ENCODE results near the gene PDXDC1. TPM values are rescaled to one million over a fixed set of nuclear protein-coding genes. Genes with fewer than 3 reads are reported as not detected.
"Not testable (repeated sequence)": the region's sequence is repeated elsewhere in the genome, so short reads cannot be mapped to it uniquely, and the experiment has no call there.

The PDXDC1 gene
- total RNA-seq, 1 donor from 2014 or later, result 81.3 TPM

DNA sequence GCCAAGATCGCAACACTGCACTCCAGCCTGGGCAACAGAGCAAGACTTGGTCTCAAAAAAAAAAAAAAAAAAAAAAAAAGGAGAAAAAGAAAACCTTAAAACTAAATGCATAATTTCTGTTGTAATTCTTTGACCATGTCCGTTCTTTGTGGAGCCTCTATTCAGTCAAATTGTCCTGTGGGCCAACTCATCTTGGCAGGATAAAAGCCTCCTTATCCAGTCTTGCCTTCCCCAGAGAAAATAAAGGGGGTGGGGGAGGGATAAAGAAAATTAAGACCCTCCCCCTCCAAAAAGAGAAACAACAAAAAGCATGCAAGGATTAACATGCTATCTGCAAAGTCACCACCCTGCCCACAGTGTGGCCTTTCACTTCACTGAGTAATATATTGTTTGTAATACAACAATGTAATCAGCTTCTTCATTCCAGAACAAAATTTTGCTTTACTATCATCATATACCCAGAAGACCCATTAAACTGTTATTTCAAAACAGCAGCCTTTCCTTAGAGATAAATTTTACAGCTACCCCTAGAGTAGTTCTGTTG is 124.6 kb downstream of the PDXDC1 start:
- H3K9me3 Mint-ChIP-seq (ENCODE audit: unreplicated experiment); H3K27ac Mint-ChIP-seq (ENCODE audit: unreplicated experiment); H3K4me3 Mint-ChIP-seq (ENCODE audit: unreplicated experiment); H3K4me1 Mint-ChIP-seq (ENCODE audit: low read depth, unreplicated experiment); H3K36me3 Mint-ChIP-seq (ENCODE audit: unreplicated experiment); DNase-seq; H3K27me3 Mint-ChIP-seq (ENCODE audit: unreplicated experiment): not testable (repeated sequence)

DNA sequence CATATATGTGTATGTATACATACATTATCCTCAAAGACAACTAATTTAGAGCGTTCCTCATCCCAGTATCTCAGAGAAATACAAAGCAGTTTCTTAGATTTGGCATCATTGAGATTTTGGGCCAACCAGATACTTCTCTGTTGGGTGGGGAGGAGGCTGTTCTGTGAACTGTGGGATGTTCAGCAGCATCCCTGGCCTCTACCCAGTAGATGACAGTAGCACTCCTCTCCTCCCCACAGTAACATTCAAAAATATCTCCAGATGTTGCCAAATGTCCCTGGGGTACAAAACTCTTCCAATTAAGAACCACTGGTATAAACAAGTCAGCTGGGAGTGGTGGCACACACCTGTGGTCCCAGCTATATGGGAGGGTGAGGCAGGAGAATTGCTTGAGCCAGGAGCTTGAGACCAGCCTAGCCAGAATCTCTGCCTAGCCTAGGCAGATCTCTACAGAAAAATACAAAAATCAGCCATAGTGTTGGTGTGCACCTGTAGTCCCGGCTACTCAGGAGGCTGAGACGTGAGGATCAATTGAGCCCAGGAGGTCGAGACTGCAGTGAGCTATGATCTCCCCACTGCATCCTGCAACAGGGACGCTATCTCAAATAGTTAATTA is 125.7 kb downstream of the PDXDC1 start:
- not testable (repeated sequence) for H3K4me1 Mint-ChIP-seq (ENCODE audit: low read depth, unreplicated experiment); H3K9me3 Mint-ChIP-seq (ENCODE audit: unreplicated experiment)

DNA sequence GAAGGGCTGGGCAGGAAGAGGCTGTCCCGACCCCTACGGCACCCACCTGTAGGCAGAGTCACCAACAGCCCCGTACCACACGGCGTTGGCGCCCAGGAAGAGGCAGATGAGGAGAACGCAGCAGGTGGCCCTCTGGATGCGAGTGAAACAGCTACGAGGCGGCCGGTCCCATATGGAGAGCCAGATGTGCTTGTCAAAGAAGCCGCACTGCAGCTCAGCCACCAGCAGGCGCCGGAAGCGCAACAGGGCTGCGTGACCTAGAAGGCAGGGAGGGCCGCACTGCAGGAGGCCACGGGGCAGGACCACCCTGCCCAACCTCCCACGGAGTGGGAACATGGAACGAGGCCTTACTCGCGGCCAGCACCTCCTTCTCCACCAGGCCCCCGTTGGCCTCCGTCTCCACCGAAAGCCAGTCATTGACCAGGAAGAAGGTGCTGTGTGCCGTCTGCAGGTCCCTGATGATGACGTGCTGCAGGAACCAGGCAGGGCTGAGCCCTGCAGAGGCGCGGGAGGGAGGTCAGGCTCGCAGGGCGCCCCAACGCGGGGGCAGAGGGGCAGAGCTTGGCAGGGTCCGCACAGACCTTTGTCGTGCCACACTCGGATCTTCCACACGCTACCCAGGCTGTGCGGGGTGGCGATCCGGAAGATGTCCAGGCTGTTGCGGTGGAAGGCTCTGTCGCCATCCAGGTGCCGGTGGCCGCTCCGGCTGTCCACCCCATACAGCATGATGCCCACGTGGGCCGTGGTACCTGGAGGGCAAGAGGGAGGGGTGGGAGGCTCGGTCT is 153.0 kb downstream of the PDXDC1 start:
- not testable (repeated sequence) for H3K27me3 Mint-ChIP-seq (ENCODE audit: unreplicated experiment); H3K4me1 Mint-ChIP-seq (ENCODE audit: low read depth, unreplicated experiment); H3K27ac Mint-ChIP-seq (ENCODE audit: unreplicated experiment); H3K9me3 Mint-ChIP-seq (ENCODE audit: unreplicated experiment); DNase-seq; H3K36me3 Mint-ChIP-seq (ENCODE audit: unreplicated experiment); H3K4me3 Mint-ChIP-seq (ENCODE audit: unreplicated experiment)

More for the DNA sequence above, 125.7 kb downstream of the PDXDC1 start:
- DNase-seq; H3K27ac Mint-ChIP-seq (ENCODE audit: unreplicated experiment); H3K36me3 Mint-ChIP-seq (ENCODE audit: unreplicated experiment); H3K27me3 Mint-ChIP-seq (ENCODE audit: unreplicated experiment); H3K4me3 Mint-ChIP-seq (ENCODE audit: unreplicated experiment): not testable (repeated sequence)

DNA sequence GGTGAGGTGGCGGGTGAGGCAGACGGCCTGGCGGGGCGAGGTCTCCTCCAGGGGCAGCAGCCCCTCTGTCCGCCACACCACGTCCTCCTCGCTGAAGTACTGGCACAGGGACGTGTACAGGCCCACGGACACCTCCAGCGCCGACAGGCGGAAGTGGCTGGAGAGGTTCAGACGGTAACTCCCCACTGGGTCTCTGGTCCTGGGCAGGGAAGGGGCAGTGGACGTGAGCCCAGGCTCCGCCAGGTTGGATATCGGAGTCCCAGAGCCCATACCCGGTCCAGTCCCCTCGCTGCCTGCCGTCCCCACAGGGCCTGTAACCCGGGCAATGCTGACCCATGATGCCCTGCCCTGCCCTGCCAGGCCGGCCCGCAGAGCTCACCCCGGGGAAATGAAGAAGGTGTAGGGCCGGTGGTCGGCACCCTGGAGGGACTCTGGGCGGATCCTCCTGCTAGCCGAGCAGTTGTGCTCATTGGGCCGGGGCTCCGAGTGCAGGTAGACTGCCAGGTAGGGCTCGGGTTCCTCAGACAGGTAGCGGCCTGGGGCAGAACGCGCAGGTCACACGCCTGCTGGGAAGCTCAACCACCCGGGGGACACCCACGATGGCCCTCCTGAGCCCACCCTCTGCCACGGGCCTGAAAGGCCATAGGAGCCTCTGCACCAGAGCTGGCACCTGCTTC is 155.6 kb downstream of the PDXDC1 start:
- not testable (repeated sequence) for H3K27me3 Mint-ChIP-seq (ENCODE audit: unreplicated experiment); H3K4me3 Mint-ChIP-seq (ENCODE audit: unreplicated experiment); H3K4me1 Mint-ChIP-seq (ENCODE audit: low read depth, unreplicated experiment); H3K27ac Mint-ChIP-seq (ENCODE audit: unreplicated experiment); H3K36me3 Mint-ChIP-seq (ENCODE audit: unreplicated experiment); H3K9me3 Mint-ChIP-seq (ENCODE audit: unreplicated experiment); DNase-seq

DNA sequence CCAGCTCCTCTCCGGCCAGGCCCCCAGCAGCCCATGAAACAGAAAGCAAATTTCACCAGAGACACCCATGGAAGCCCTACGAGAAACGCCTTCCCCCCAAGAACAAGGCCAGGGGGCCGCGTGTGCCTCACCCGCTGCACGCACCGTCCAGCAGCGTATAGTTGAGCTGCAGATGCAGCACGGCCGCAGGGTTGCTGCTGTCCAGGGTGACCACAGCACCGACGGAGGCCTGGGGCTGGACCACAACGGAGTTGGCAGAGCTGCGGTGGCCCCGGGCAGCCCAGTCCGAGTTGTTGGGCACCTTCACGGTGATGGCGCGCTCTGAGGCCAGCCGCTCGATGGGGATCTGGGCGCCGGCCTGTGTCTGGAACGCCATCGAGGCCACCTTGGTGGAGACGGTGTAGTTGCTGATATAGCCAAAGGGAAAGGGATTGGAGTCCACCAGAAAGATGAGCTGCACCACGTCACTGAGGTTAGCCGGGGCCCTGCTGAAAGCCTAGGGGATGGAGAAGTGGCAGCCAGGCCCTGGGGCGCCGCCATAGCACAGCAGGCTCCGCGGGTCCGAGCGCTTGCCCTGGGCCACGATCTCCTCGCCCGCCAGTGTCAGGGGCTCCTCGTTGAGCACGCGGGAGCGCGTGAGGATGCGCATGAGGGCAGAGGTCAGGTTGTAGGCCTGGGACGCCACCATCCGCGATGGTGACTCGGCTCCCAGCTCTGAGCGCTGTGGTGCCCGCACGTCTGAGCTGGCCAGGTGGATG is 156.3 kb downstream of the PDXDC1 start:
- not testable (repeated sequence) for H3K36me3 Mint-ChIP-seq (ENCODE audit: unreplicated experiment); DNase-seq; H3K4me3 Mint-ChIP-seq (ENCODE audit: unreplicated experiment); H3K4me1 Mint-ChIP-seq (ENCODE audit: low read depth, unreplicated experiment); H3K9me3 Mint-ChIP-seq (ENCODE audit: unreplicated experiment); H3K27me3 Mint-ChIP-seq (ENCODE audit: unreplicated experiment); H3K27ac Mint-ChIP-seq (ENCODE audit: unreplicated experiment)

DNA sequence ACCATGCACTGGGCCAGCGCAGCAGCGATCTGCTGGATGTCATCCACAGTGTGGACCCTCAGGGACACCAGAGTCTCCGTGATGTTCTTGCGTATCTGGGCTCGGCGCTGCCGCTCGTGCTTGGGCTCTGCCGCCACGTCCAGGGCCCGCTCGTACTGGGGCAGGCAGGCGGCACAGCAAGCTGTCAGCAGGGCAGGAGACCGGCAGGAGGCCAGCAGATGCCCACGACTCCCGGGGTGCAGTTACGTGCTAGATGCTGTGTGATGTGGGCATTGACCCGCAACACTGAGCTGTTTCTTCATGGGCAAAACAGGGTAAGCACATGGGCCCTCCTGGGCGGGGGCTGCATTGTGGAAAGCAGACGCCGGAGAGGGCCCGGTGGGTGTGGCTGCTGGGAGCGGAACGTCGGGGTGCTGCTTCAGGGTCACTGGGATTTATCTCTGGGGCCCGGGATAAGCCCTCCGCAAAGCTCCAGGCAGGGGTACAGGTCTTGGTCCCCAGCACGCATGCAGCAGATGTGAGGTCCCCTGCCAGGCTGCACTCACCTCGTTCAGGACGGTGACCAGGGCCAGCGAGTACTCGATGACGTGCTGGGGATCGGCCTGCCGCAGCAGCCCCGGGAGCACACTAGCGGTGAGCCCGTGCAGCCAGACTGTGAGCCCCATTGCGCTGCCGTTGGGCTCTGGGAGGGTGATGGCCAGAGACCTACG is 158.0 kb downstream of the PDXDC1 start:
- H3K9me3 Mint-ChIP-seq (ENCODE audit: unreplicated experiment); H3K27me3 Mint-ChIP-seq (ENCODE audit: unreplicated experiment); DNase-seq; H3K4me1 Mint-ChIP-seq (ENCODE audit: low read depth, unreplicated experiment); H3K27ac Mint-ChIP-seq (ENCODE audit: unreplicated experiment); H3K4me3 Mint-ChIP-seq (ENCODE audit: unreplicated experiment); H3K36me3 Mint-ChIP-seq (ENCODE audit: unreplicated experiment): not testable (repeated sequence)

DNA sequence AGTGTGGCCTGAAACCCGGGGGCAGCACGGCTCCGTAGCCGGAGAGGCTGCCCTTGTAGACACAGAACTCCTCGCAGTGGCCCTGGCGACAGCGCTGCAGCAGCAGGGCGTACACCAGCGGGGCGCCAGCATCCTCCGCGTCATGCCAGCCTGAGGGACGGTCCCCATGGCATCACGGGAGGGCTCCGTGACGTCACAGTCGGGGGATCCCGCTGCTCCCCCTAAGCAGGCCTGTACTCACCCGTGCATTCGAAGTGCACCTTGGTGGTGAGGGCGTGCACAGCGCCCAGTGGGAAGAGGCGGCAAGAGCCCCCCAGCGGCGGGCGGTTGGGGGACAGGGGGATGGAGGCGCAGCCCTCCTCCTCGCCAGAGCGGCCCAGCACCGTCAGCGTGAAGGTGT is 158.7 kb downstream of the PDXDC1 start:
- DNase-seq; H3K4me3 Mint-ChIP-seq (ENCODE audit: unreplicated experiment); H3K36me3 Mint-ChIP-seq (ENCODE audit: unreplicated experiment); H3K4me1 Mint-ChIP-seq (ENCODE audit: low read depth, unreplicated experiment); H3K9me3 Mint-ChIP-seq (ENCODE audit: unreplicated experiment); H3K27me3 Mint-ChIP-seq (ENCODE audit: unreplicated experiment); H3K27ac Mint-ChIP-seq (ENCODE audit: unreplicated experiment): not testable (repeated sequence)

DNA sequence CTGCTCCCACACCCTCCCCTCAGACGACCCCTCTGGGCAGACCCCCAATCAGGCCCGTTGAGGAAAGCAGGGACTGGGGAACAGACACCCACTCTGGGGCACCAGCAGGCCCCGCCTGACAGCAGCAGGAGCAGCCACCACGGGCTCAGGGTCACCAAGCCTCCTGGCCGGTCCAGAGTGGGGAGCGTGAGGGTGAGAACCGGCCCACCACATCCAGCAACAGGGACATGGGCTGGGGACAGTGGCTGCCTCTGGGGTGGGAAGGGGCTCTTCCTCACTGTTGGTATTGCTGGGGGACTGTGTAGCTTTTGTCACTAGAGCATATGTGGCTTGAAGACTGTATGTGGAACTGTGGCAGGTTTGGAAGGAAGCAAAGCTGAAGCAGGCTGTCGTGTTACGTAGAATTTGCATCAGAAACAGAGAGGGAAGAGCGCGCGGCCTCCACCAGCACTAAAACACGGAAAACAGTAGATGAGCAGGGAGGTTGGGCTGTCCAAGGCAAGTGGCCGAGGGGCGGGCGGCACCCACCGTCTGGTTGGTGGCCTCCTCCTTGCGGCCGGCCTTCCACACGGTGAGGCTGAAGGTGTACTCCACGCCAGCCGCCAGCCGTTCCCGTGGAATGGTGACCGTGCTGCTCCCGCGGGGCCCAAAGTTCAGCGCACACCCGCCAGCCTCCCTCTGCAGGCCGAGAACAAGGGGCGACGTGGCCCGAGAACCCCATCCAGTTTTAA is 160.1 kb downstream of the PDXDC1 start:
- not testable (repeated sequence) for DNase-seq; H3K27ac Mint-ChIP-seq (ENCODE audit: unreplicated experiment); H3K36me3 Mint-ChIP-seq (ENCODE audit: unreplicated experiment); H3K27me3 Mint-ChIP-seq (ENCODE audit: unreplicated experiment); H3K9me3 Mint-ChIP-seq (ENCODE audit: unreplicated experiment); H3K4me3 Mint-ChIP-seq (ENCODE audit: unreplicated experiment); H3K4me1 Mint-ChIP-seq (ENCODE audit: low read depth, unreplicated experiment)

DNA sequence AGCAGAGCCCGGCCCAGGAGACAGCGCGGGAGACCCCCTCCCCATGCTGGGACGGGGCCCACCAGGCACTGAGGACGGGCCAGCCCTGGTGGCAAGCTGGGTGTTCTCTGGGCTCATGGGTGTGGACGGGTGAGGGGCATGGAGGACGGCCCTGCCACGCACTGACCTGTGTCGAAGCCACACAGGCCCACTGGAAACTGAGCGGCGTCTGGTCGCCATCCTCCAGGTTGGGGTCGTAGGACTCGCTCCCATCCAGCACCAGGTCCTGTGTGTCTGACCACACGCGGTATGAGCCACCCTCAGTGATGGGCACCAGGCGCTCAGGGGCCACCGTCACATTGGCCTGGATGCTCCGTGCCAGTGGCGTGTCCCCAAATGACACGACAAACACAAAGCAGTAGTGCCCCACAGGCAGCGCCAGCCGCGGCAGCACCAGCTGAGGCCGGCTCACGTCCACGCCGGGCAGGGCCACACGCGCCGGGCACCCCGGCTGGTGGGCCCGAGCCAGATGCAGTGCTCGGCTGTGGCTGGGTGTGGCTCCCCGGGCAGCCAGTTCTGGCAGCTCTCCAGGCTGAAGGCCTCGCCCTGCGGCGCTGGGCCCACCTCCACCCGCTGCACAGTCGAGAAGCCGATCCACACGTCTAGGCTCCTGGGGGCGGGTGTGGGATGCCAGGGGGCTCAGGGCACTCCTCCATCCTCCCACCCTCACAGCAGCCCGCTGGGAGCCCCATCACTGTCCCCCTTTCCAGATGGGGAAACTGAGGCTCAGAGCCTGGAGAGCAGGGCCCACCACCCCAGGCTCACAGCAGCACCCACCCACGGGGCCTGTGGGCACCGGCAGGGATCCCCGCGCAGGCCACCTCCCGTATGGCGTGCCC is 160.9 kb downstream of the PDXDC1 start:
- not testable (repeated sequence) for H3K4me3 Mint-ChIP-seq (ENCODE audit: unreplicated experiment); H3K4me1 Mint-ChIP-seq (ENCODE audit: low read depth, unreplicated experiment); H3K27me3 Mint-ChIP-seq (ENCODE audit: unreplicated experiment); H3K27ac Mint-ChIP-seq (ENCODE audit: unreplicated experiment); DNase-seq; H3K9me3 Mint-ChIP-seq (ENCODE audit: unreplicated experiment); H3K36me3 Mint-ChIP-seq (ENCODE audit: unreplicated experiment)

DNA sequence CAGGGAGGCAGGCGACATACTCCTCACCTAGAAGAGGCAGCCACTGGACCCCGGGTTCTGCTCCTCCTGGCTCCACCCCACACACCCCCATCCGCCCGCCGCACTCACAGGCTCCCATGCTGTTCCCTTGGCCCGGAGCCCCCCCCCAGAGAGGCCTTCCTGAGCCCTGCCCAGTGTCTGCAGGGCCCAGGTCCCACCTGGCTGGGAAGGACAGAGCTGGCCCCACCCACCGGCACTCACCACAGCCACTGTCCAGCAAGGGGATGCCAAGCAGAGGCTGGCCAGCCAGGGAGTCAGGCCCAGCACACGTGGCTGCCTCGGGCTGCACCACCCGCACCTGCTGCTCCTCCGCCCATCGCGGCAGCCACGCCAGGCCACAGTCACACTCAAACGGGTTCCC is 162.7 kb downstream of the PDXDC1 start:
- H3K27ac Mint-ChIP-seq (ENCODE audit: unreplicated experiment); H3K4me1 Mint-ChIP-seq (ENCODE audit: low read depth, unreplicated experiment); H3K27me3 Mint-ChIP-seq (ENCODE audit: unreplicated experiment); DNase-seq; H3K9me3 Mint-ChIP-seq (ENCODE audit: unreplicated experiment); H3K36me3 Mint-ChIP-seq (ENCODE audit: unreplicated experiment); H3K4me3 Mint-ChIP-seq (ENCODE audit: unreplicated experiment): not testable (repeated sequence)
